GM23248 (cell line): Measurements from ENCODE around the gene PRMT5. TPM values are rescaled to one million over a fixed set of nuclear protein-coding genes. Genes with fewer than 3 reads are reported as not detected.

Experiments used
- DNase-seq: peaks from one replicate; pipeline ENCODE4 v3.0.0-alpha.2; 2015
- H2AFZ ChIP-seq: fragments of 200-600 bp; sonication (generic); 2 replicates; pipeline ENCODE4 v1.6.1; 2016; ENCODE audit warnings: antibody characterized with exemption
- H3F3A ChIP-seq: fragments of 200-600 bp; sonication (generic); 2 replicates; pipeline ENCODE4 v1.6.1; 2016; ENCODE audit warnings: mild to moderate bottlenecking, antibody characterized with exemption, mixed run types; ENCODE audit not compliant: insufficient read depth
- H3K27ac ChIP-seq: fragments of 200-600 bp; sonication (generic); 2 replicates; pipeline ENCODE4 v1.5.1; 2016; ENCODE audit warnings: mild to moderate bottlenecking
- H3K27me3 ChIP-seq: fragments of 200-600 bp; sonication (generic); replicated peaks from 2 replicates; pipeline ENCODE4 v1.6.1; 2016; ENCODE audit warnings: mild to moderate bottlenecking; ENCODE audit not compliant: insufficient read depth
- H3K36me3 ChIP-seq: fragments of 200-600 bp; sonication (generic); 2 replicates; pipeline ENCODE4 v1.6.1; 2016; ENCODE audit warnings: low read depth, mild to moderate bottlenecking
- H3K4me1 ChIP-seq: fragments of 200-600 bp; sonication (generic); 2 replicates; pipeline ENCODE4 v1.6.1; 2016; ENCODE audit warnings: mild to moderate bottlenecking; ENCODE audit not compliant: insufficient read depth
- H3K4me2 ChIP-seq: fragments of 200-600 bp; sonication (generic); one replicate; pipeline ENCODE4 v1.6.1; 2016; ENCODE audit warnings: mild to moderate bottlenecking; ENCODE audit not compliant: unreplicated experiment
- H3K4me3 ChIP-seq: fragments of 200-600 bp; sonication (generic); 2 replicates; pipeline ENCODE4 v1.5.1; 2016; ENCODE audit warnings: mild to moderate bottlenecking
- H3K79me2 ChIP-seq: fragments of 200-600 bp; sonication (generic); 2 replicates; pipeline ENCODE4 v1.6.1; 2016; ENCODE audit warnings: mild to moderate bottlenecking; ENCODE audit not compliant: insufficient read depth
- H3K9ac ChIP-seq: fragments of 200-600 bp; sonication (generic); 2 replicates; pipeline ENCODE4 v1.6.1; 2016; ENCODE audit warnings: mild to moderate bottlenecking
- H3K9me2 ChIP-seq: fragments of 200-600 bp; sonication (generic); 2 replicates; pipeline ENCODE4 v1.6.1; 2016; ENCODE audit warnings: mixed run types, mild to moderate bottlenecking, moderate library complexity; ENCODE audit not compliant: insufficient read depth
- H3K9me3 ChIP-seq: fragments of 200-600 bp; sonication (generic); one replicate; pipeline ENCODE4 v1.6.1; 2017; ENCODE audit warnings: low read depth
- H4K20me1 ChIP-seq: fragments of 200-600 bp; sonication (generic); 2 replicates; pipeline ENCODE4 v1.6.0; 2016; ENCODE audit not compliant: insufficient read depth
- EZH2 ChIP-seq: fragments of 200-600 bp; sonication (generic); IDR thresholded peaks from 2 replicates; pipeline ENCODE4 v1.6.1; 2018; ENCODE audit warnings: antibody characterized with exemption, mild to moderate bottlenecking; ENCODE audit not compliant: insufficient read depth, poor library complexity, severe bottlenecking
- EZH2phosphoT487 ChIP-seq: fragments of 200-600 bp; sonication (generic); IDR thresholded peaks from 2 replicates; pipeline ENCODE4 v1.6.1; 2018; ENCODE audit warnings: antibody characterized with exemption, moderate library complexity, mild to moderate bottlenecking, low read depth; ENCODE audit not compliant: insufficient read depth
- WGBS, 2 experiments: methylation state at CpG; one replicate each; pipeline ENCODE4 v1.1.6; 2015 to 2017; ENCODE audit warnings: low lambda C conversion rate in 2 of 2, low coverage in 1 of 2; ENCODE audit errors: missing lambda C conversion rate in 2 of 2; 5-methylcytosine and 5-hydroxymethylcytosine counted together
- in situ Hi-C: fragments of 300-500 bp; cut with MboI; formaldehyde crosslinking; loops from 2 replicates; pipeline ENCODE4 v1.15.0; 2020
- polyA plus RNA-seq: library from polyadenylated mRNA; unstranded; fragments of >200 nt; fragmentation: Nextera tagmentation; extraction: Ambion mirVana; gene quantifications from 2 replicates; pipeline ENCODE4 v1.2.1, GENCODE V29; 2016
- total RNA-seq: library from RNA; depleted of rRNA; stranded (reverse); fragments of >200 nt; shearing (Covaris generic); gene quantifications from 2 replicates; pipeline ENCODE4 v1.2.3, GENCODE V29; 2014

PRMT5 gene
- total and polyA plus RNA-seq, 2 experiments from 2014 or later: 61.0 to 80.1 TPM

DNA sequence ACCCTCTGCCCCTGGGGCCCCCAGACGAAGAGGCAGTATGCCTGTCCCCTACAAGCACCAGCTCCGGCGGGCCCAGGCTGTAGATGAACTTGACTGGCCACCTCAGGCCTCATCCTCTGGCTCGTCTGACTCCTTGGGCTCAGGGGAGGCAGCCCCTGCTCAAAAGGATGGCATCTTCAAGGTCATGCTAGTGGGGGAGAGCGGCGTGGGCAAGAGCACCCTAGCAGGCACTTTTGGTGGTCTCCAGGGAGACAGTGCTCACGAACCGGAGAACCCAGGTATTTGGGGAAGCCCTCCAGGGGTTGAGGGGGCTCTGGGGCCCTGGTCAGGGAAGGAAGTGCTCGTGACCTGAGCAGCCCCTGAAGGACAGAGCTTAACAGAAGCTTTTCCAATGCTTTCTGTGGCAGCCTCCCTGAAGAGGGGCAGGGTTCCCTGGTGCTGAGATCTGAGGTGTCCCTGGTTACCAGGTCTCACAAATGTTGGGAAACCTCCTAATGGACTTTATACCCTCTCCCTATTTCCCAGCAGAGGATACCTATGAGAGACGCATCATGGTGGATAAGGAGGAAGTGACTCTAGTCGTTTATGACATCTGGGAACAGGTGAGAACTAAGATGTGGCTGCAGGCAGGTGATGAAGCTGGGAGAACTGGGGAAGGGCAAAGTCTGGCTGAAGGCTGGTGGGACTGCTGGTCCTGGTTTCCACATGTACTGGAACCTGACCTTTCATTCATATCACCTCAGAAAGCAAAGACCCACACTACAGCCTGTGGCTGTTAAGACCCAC lies 44.2 kb downstream of the PRMT5 start:
- TF ChIP-seq EZH2phosphoT487: no peak
- no peak for TF ChIP-seq EZH2
- in situ Hi-C loops: no loop called here

DNA sequence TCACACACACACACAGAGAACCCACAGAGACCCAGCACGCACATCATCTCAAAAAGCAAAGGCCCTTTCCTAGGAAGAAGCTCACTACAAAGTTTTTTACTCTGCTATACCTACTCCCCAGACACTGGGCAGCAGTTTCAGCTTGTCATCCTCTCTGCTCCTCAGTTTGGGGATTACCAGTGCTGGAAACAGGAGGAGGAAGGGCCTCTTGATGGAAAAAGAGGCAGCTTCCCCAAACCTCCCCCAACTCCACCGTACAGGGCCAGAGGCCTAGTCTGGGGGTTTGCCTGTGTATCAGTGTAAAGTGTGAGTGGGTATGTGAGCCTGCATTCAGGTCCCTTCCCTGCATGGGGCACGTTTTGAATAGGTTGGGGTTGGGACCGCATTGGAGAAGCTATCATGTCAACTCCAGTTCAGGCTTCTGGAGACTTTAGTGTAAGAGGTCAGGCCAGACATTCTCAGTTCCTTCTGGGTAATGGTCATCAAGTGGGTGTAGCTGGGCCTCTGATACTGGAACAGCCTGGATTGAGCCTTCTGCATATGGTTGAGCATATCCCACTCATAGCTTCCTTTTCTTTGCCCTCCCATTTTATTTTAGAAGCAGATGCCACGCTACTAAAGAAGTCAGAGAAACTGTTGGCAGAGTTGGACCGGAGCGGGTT lies 45.0 kb downstream of the PRMT5 start:
- no peaks in the 10 kb centered on the region for H3K9me3 ChIP-seq
- TF ChIP-seq EZH2phosphoT487 (no peak), EZH2 (no peak)
- WGBS, 2 experiments: 81 to 91% methylated on average over 5 to 7 of the region's 7 CpGs
- in situ Hi-C loops: no loop called here
- no peaks in the 10 kb centered on the region for H3K27me3 ChIP-seq
- no peaks in the 10 kb centered on the region for H3K36me3 ChIP-seq
- no peaks in the 10 kb centered on the region for H4K20me1 ChIP-seq
- H3K9me2 ChIP-seq: no peaks in the 10 kb centered on the region
- H3K27ac ChIP-seq: no peak overlapping the region
- H3F3A ChIP-seq: peaks cover 16% of the 10 kb centered on the region
- H3K4me1 ChIP-seq: no peaks in the 10 kb centered on the region; the same call in 1 of the 2 replicates
- H2AFZ ChIP-seq: no peak overlapping the region
- DNase-seq: no peak
- H3K9ac ChIP-seq: no peak overlapping the region
- H3K4me3 ChIP-seq: no peak overlapping the region
- no peak overlapping the region for H3K4me2 ChIP-seq
- no peaks in the 10 kb centered on the region for H3K79me2 ChIP-seq

More for the DNA sequence above, 44.2 kb downstream of the PRMT5 start:
- Histone ChIP-seq H3K79me2 (no peaks in the 10 kb centered on the region), H3K4me3 (no peak overlapping the region), H3K36me3 (no peaks in the 10 kb centered on the region), H3K9ac (no peak overlapping the region), H3K27me3 (no peaks in the 10 kb centered on the region), H3F3A (peaks cover 16% of the 10 kb centered on the region), H3K4me2 (no peak overlapping the region), H3K9me3 (no peaks in the 10 kb centered on the region), H3K4me1 (no peaks in the 10 kb centered on the region; the same call in 1 of the 2 replicates), H2AFZ (no peak overlapping the region), H3K27ac (no peak overlapping the region), H3K9me2 (no peaks in the 10 kb centered on the region), H4K20me1 (no peaks in the 10 kb centered on the region)
- WGBS, 2 experiments: 84 to 87% methylated on average over 10 of the region's 11 CpGs
- no peak for DNase-seq

DNA sequence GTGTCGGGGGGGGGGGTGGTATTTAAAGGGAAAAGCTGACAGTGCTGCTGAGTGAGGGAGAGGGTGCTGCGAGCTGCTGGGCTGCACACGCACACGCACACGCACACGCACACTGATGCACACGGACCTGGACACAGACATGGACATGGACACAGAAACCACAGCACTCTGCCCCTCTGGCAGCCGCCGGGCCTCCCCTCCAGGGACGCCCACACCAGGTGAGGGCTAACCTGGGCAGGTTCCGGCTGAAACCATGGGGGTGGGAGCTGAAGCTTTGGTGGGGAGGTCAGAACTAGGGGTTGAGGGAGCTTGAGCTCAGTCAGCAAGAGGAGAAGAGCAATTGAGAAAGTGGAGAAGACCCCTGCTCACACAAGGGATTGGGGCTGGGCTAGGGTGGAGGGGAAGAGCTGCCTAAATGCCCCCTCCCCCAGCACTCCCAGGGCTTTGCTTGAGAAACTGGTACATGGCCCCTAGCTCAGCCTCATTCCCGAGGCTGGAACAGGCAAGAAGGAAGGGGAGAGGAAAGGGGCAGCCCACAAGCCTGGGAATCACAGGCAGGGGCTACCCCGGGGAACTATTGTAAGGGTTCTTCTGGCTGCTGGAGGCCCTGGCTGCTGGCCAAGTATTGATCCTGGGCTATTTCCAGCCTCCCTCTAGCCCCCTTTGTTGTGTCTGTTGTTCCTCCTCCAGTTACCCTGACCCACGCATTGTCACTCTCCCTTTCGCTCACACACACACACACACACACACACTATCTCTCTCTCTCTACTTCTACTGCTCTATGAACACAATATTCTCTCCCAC lies 45.8 kb downstream of the PRMT5 start, which contains the start of gene REM2:
TSS of gene REM2 (plus strand) at position 50 of the 804 bp plus-strand sequence. CDS start at position 116, 66 bp downstream.
- Histone ChIP-seq H3K4me2 (no peak within 1 kb of the TSS), H3K27me3 (no peaks in the 10 kb centered on the region), H3K79me2 (no peaks in the 10 kb centered on the region), H4K20me1 (no peaks in the 10 kb centered on the region), H3K36me3 (0 out of 2 replicates have a peak, but pooled peaks cover under 1% of the 10 kb centered on the region), H3F3A (peaks cover 19% of the 10 kb centered on the region), H3K9me3 (no peaks in the 10 kb centered on the region), H2AFZ (no peak within 1 kb of the TSS), H3K27ac (no peak within 1 kb of the TSS), H3K9me2 (no peaks in the 10 kb centered on the region), H3K4me1 (no peaks in the 10 kb centered on the region; the same call in 1 of the 2 replicates), H3K9ac (no peak within 1 kb of the TSS), H3K4me3 (no peak within 1 kb of the TSS)
- in situ Hi-C loops: no loop called here
- no peak for DNase-seq
- TF ChIP-seq EZH2phosphoT487 (no peak), EZH2 (no peak)
- 32 to 34% methylated on average over 9 to 14 of the region's 15 CpGs for WGBS, 2 experiments

DNA sequence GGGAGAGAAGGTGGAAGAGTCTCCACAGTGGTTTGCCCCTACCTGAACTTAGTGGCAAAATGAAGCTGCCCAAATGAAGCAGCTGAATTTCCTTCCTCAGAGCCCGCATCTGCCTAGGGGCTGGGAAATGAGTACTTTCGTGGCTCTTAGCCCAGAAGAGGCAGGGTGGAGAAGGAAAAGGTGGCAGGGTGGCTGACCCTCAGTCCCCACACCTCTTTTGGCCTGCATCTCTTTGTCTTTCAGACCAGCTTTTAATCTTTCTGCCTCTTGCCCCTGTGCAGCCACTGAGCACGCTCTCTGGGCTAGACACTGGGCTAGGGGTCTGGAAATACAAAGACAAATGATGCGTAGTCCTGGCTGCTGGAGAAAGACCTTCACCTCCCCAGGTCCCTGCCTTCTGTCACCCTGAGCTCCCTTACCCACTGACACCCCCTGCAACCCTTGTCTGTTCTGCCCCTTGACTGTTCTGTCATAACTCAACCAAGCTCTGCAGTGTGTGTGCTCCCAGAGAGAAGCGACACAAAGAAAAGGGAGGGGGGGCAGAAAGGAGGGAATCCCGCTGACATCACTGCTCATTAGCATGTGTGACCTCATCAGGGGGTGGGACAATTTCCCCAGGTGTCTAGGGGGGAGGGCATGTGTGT lies 46.5 kb downstream of the PRMT5 start:
- DNase-seq: peak; percentile 66
- Histone ChIP-seq H3K9me3 (no peaks in the 10 kb centered on the region), H4K20me1 (no peaks in the 10 kb centered on the region), H3K27ac (no peak overlapping the region), H3K4me3 (no peak overlapping the region), H3K36me3 (peaks cover 7% of the 10 kb centered on the region; the same call in 1 of the 2 replicates), H2AFZ (no peak overlapping the region), H3K4me1 (no peaks in the 10 kb centered on the region; the same call in 1 of the 2 replicates), H3K79me2 (no peaks in the 10 kb centered on the region), H3F3A (peaks cover 21% of the 10 kb centered on the region), H3K9me2 (no peaks in the 10 kb centered on the region), H3K4me2 (no peak overlapping the region), H3K27me3 (no peaks in the 10 kb centered on the region), H3K9ac (no peak overlapping the region)
- in situ Hi-C loops: no loop called here
- TF ChIP-seq EZH2phosphoT487 (no peak), EZH2 (no peak)
- WGBS, 2 experiments: 25 to 29% methylated on average over 5 to 6 of the region's 6 CpGs
